GM20000 (cell line): ENCODE results near the gene CMBL.

Experiments
- DNase-seq: peaks from one replicate; pipeline ENCODE4 v3.0.0; 2012; ENCODE audit warnings: low spot score
- CTCF ChIP-seq: IDR thresholded peaks from 2 replicates; pipeline ENCODE4 v1.5.1; 2012; ENCODE audit warnings: mild to moderate bottlenecking, control low read depth; ENCODE audit errors: extremely low read depth, missing control alignments

Gene CMBL

GRCh38 chr5:10321882-10322281 is 14.2 kb upstream of the CMBL start:
- no peak for TF ChIP-seq CTCF
- no peak for DNase-seq

- DNase-seq: no peak
- no peak for TF ChIP-seq CTCF
Observed at GRCh38 chr5:10320793-10321192, 13.1 kb upstream of the CMBL start.

- no peak for DNase-seq
- TF ChIP-seq CTCF: no peak
Observed at GRCh38 chr5:10319202-10319851, 11.6 kb upstream of the CMBL start.

- DNase-seq: no peak
Observed at GRCh38 chr5:10317825-10318682, 10.4 kb upstream of the CMBL start.

GRCh38 chr5:10315824-10316509 is 8.3 kb upstream of the CMBL start:
- DNase-seq: no peak
- no peak for TF ChIP-seq CTCF

More at GRCh38 chr5:10317825-10318682, 10.4 kb upstream of the CMBL start:
- no peak for TF ChIP-seq CTCF

- no peak for TF ChIP-seq CTCF
Observed at GRCh38 chr5:10315201-10315600, 7.5 kb upstream of the CMBL start.

More at GRCh38 chr5:10315201-10315600, 7.5 kb upstream of the CMBL start:
- no peak for DNase-seq
